GM19438 (cell line): Measurements from ENCODE around the gene CRTAC1.

ENCODE experiments used
- ATAC-seq: cut with Tn5 transposase; IDR thresholded peaks from one replicate; pipeline ENCODE4 v1.9.1; 2021; ENCODE audit warnings: low read depth; ENCODE audit not compliant: unreplicated experiment

The CRTAC1 gene

DNA sequence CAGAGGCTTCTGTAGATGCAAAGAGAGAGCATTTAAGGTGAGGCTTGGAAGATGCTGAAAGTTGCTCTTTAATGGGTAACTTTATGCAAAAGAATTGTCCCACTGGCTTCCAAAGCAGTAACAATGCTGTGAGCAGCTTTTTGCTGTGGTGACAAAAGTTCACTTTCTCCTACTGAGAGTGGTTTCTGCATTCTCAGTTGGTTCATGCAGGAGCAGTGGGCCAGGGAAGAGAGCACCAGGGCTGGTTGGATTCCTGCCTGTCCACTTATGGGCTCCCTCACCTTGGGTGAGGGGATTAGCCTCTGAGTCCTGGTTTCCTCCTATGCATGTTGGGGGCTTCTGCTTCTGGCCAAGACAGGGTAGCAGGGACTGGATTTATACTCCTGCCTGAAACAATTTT lies 211.8 kb downstream of the CRTAC1 start:
- ATAC-seq = no peak

DNA sequence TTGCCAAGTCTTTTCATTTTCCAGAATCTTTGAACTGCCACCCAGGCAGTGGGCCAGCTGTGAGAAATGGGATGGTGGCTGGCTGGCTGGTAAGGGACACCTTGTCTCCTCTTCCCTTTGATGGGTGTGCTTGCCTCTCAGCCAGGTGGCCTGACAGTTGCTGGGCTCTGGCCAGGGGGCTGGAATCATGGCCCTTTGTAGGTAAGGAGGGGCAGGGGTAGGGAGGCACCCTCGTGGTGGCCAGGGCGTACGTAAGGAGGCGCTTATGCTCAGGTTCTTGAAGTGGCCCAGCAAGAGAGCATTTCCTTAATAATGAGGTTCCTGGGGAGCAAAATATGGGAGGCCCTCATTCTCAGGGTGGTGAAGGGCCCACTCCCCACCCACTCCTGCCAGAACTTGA lies 213.8 kb downstream of the CRTAC1 start:
- no peak for ATAC-seq
